PC-3 (cell line): ENCODE measurements around the gene FGGY. TPM values are rescaled to one million over a fixed set of nuclear protein-coding genes. Genes with fewer than 3 reads are reported as not detected.
A peak's percentile ranks its signal among the peaks of the same experiment; 100 is the strongest.

Source experiments
- ATAC-seq: fragments of 200-7000 bp; cut with Tn5 transposase; 2 replicates; pipeline ENCODE4 v1.9.1; 2020; ENCODE audit warnings: mild to moderate bottlenecking, moderate library complexity
- BruUV-seq: library from RNA; stranded (reverse); fragments of 400-500 nt; replicated peaks from 2 replicates; lab custom pipeline; 2021; lab: Mats Ljungman, UMichigan
- CTCF ChIA-PET: fragments of 300-600 bp; sonication (Branson Sonifier 250); formaldehyde crosslinking; loops from one replicate; lab custom pipeline; 2022; ENCODE audit warnings: antibody characterized with exemption; lab: Charles Lee
- POLR2A ChIA-PET: fragments of 300-600 bp; sonication (Branson Sonifier 250); formaldehyde crosslinking; loops from one replicate; lab custom pipeline; 2022; ENCODE audit warnings: antibody characterized with exemption; ENCODE audit not compliant: unreplicated experiment; lab: Charles Lee
- DNase-seq: peaks from one replicate; pipeline ENCODE4 v3.0.0-alpha.2; 2015
- H2AFZ ChIP-seq: fragments of 300-600 bp; sonication (generic); 2 replicates; pipeline ENCODE4 v1.6.0; 2016; ENCODE audit warnings: antibody characterized with exemption, low read length
- H3F3A ChIP-seq: fragments of 300-600 bp; sonication (generic); one replicate; pipeline ENCODE4 v1.6.0; 2017; ENCODE audit warnings: antibody characterized with exemption, low read length, control low read depth, mild to moderate bottlenecking; ENCODE audit not compliant: unreplicated experiment
- H3K27ac ChIP-seq: fragments of 300-600 bp; sonication (generic); 2 replicates; pipeline ENCODE4 v1.5.1; 2016; ENCODE audit warnings: mild to moderate bottlenecking, low read length
- H3K27me3 ChIP-seq: fragments of 300-600 bp; sonication (generic); 2 replicates; pipeline ENCODE4 v1.6.1; 2016; ENCODE audit warnings: low read length, mixed read lengths
- H3K36me3 ChIP-seq: fragments of 300-600 bp; sonication (generic); 2 replicates; pipeline ENCODE4 v1.6.1; 2016; ENCODE audit warnings: low read depth, mixed run types, low read length, mixed read lengths
- H3K4me1 ChIP-seq: fragments of 300-600 bp; sonication (generic); 2 replicates; pipeline ENCODE4 v1.5.1; 2016; ENCODE audit warnings: low read length; ENCODE audit not compliant: insufficient read depth
- H3K4me2 ChIP-seq: fragments of 300-600 bp; sonication (generic); 2 replicates; pipeline ENCODE4 v1.6.0; 2016; ENCODE audit warnings: low read length
- H3K4me3 ChIP-seq: fragments of 300-600 bp; sonication (generic); 2 replicates; pipeline ENCODE4 v1.5.1; 2016; ENCODE audit warnings: mild to moderate bottlenecking, low read length, mixed read lengths
- H3K79me2 ChIP-seq: fragments of 300-600 bp; sonication (generic); 2 replicates; pipeline ENCODE4 v1.6.1; 2017; ENCODE audit warnings: low read length, mixed read lengths
- H3K9ac ChIP-seq: fragments of 300-600 bp; sonication (generic); 2 replicates; pipeline ENCODE4 v1.6.0; 2016; ENCODE audit warnings: mild to moderate bottlenecking, low read length
- H3K9me2 ChIP-seq: fragments of 300-600 bp; sonication (generic); replicated peaks from 2 replicates; pipeline ENCODE4 v1.6.1; 2016; ENCODE audit warnings: mixed run types, low read length, mixed read lengths
- H3K9me3 ChIP-seq: fragments of 300-600 bp; sonication (generic); 2 replicates; pipeline ENCODE4 v1.6.1; 2016; ENCODE audit warnings: low read length, mixed read lengths
- H4K20me1 ChIP-seq: fragments of 300-600 bp; sonication (generic); 2 replicates; pipeline ENCODE4 v1.6.1; 2016; ENCODE audit warnings: low read length, mixed read lengths
- EZH2 ChIP-seq: fragments of 300-600 bp; sonication (generic); IDR thresholded peaks from one replicate; pipeline ENCODE4 v1.6.1; 2017; ENCODE audit warnings: antibody characterized with exemption, mild to moderate bottlenecking, low read length; ENCODE audit not compliant: unreplicated experiment
- EZH2phosphoT487 ChIP-seq: fragments of 300-600 bp; sonication (generic); IDR thresholded peaks from 2 replicates; pipeline ENCODE4 v1.6.1; 2018; ENCODE audit warnings: mild to moderate bottlenecking, antibody characterized with exemption, low read length, borderline replicate concordance
- intact Hi-C: fragments of 100-400 bp; cut with micrococcal nuclease; formaldehyde crosslinking; loops from 2 replicates; pipeline ENCODE4 v1.9.0; 2023
- total RNA-seq: library from RNA; depleted of rRNA; stranded (reverse); fragments of >200 nt; gene quantifications from 2 replicates; pipeline ENCODE4 v1.2.3, GENCODE V29; 2014
- TF ChIP-seq, protein P1 (sequence below): fragments of 300-600 bp; sonication (generic); conservative IDR thresholded peaks from 2 replicates; pipeline ENCODE4 v1.5.1; 2017; ENCODE audit warnings: antibody characterized with exemption, low read depth, mild to moderate bottlenecking, low read length

The FGGY gene
- total RNA-seq, 1 experiment from 2014 or later, result 7.4 TPM

DNA sequence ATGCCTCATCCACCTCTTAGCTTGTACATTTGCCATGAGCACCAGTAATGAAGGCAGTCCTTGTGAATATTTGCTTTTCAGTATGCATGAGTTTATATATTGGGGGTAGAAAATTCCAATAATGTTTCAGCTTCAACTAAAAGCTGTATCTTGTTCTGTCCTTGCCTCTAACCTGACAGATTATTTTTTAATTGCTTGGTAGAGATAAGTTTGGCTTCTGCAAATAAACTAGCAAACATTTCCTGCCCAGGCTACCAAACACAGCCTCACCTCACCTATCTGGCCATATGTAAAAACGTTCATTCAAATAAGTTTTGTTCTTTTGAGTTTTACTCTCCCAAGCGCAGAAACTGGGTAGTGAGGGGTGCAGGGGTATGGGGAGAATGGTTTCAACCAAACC, 442.2 kb downstream of the FGGY start:
- DNase-seq (no peak), ATAC-seq (no peak)
- ChIA-PET CTCF (interaction anchor here (1.5 kb wide), 1 partner anchor 20 kb away, joined by 6 read pairs; no protein-coding TSS in a partner anchor), POLR2A (no interaction called here)
- H3K79me2 ChIP-seq, result no peaks in the 10 kb centered on the region
- no peaks in the 10 kb centered on the region for H3K9me2 ChIP-seq
- H3K9me3 ChIP-seq, result no peaks in the 10 kb centered on the region
- H3K36me3 ChIP-seq, result no peaks in the 10 kb centered on the region; the same call in 1 of the 2 replicates
- H3K27ac ChIP-seq, result no peak overlapping the region
- intact Hi-C loops, result no loop called here
- H3K4me1 ChIP-seq, result peaks cover 17% of the 10 kb centered on the region
- TF ChIP-seq, protein P1, sequence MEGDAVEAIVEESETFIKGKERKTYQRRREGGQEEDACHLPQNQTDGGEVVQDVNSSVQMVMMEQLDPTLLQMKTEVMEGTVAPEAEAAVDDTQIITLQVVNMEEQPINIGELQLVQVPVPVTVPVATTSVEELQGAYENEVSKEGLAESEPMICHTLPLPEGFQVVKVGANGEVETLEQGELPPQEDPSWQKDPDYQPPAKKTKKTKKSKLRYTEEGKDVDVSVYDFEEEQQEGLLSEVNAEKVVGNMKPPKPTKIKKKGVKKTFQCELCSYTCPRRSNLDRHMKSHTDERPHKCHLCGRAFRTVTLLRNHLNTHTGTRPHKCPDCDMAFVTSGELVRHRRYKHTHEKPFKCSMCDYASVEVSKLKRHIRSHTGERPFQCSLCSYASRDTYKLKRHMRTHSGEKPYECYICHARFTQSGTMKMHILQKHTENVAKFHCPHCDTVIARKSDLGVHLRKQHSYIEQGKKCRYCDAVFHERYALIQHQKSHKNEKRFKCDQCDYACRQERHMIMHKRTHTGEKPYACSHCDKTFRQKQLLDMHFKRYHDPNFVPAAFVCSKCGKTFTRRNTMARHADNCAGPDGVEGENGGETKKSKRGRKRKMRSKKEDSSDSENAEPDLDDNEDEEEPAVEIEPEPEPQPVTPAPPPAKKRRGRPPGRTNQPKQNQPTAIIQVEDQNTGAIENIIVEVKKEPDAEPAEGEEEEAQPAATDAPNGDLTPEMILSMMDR, result no peak
- no peak for TF ChIP-seq EZH2phosphoT487
- no peak for TF ChIP-seq EZH2
- H3F3A ChIP-seq, result no peaks in the 10 kb centered on the region
- H3K27me3 ChIP-seq, result no peaks in the 10 kb centered on the region
- H3K9ac ChIP-seq, result no peak overlapping the region
- 0 out of 2 replicates have a peak overlapping the region, but pooled peaks have one; percentile 38 for H3K4me2 ChIP-seq
- no TSS peak for BruUV-seq
- no peak overlapping the region for H2AFZ ChIP-seq
- no peaks in the 10 kb centered on the region for H4K20me1 ChIP-seq
- H3K4me3 ChIP-seq, result no peak overlapping the region

DNA sequence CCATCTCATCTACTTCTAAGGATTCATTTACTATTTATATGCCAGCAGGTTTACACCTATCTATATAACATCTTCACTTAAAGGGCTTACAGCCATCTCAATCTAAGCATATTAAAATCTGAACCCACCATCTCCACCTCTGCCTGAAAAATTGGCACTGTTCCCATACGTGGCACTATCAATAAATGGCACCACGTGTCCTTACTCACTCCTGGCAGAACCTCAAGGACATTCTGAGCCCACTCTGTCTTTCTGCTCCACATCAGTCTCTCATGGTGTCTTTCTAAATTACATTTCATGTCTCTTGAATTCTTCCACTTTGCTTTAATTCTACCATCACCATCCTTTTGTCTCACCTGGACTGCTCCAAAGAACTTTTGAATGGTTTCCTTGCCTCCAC, 445.6 kb downstream of the FGGY start:
- no peaks in the 10 kb centered on the region for H3K36me3 ChIP-seq
- no peaks in the 10 kb centered on the region for H3K79me2 ChIP-seq
- H3K4me1 ChIP-seq, result peaks cover 17% of the 10 kb centered on the region
- no TSS peak for BruUV-seq
- H3K9me3 ChIP-seq, result no peaks in the 10 kb centered on the region
- H3K4me3 ChIP-seq, result no peak overlapping the region
- H3K9ac ChIP-seq, result no peak overlapping the region
- ATAC-seq (no peak), DNase-seq (no peak)
- no peaks in the 10 kb centered on the region for H4K20me1 ChIP-seq
- intact Hi-C loops, result no loop called here
- ChIA-PET POLR2A (no interaction called here), CTCF (no interaction called here)
- no peaks in the 10 kb centered on the region for H3F3A ChIP-seq
- no peak overlapping the region for H3K27ac ChIP-seq
- H3K27me3 ChIP-seq, result no peaks in the 10 kb centered on the region
- no peak overlapping the region for H3K4me2 ChIP-seq
- no peak overlapping the region for H2AFZ ChIP-seq
- 0 out of 2 replicates have a peak, but pooled peaks cover 5% of the 10 kb centered on the region for H3K9me2 ChIP-seq
- TF ChIP-seq EZH2phosphoT487 (no peak), EZH2 (no peak)
- TF ChIP-seq, protein P1, result no peak

DNA sequence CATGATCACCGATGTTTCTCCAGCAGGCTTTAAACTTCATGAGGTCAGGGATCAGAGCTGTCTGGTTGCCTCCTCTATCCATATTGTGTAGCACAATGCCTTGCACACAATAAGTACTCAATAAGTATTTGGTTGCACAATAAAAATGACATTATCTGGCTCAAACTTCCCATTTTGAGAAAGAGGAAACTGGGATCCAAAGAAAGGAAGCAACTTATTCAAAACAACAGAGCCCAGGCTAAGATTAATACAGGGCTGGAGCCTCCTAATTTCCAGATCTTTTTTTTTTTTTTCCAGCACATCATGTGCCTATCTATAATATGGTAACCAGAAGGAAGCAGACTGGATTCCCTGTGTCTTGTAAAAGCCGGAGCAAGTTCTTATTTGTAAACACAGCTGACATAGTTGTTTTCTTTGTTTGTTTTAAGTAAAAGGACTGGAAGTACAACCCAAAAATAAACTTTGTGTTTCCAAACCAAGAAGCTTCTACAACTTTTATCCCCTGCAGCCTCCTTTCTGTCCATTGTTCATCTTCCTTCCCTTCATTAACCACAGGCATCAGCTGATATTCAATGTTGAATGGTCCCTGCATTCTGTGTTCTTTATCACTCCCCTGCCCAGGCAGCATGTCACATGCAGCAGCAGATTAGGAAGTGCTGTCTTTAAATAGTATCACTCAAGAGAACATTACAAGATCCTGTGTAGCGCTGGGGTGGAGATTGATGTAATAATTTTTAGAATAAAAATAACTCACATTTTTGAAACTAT, 446.6 kb downstream of the FGGY start:
- H3K9ac ChIP-seq, result no peak overlapping the region
- H4K20me1 ChIP-seq, result no peaks in the 10 kb centered on the region
- CTCF ChIA-PET, result interaction anchor here (0.6 kb wide), 1 partner anchor 592 kb away, joined by 3 read pairs; no protein-coding TSS in a partner anchor
- BruUV-seq, result no TSS peak
- no peak overlapping the region for H3K4me2 ChIP-seq
- no peak overlapping the region for H2AFZ ChIP-seq
- no peaks in the 10 kb centered on the region for H3K79me2 ChIP-seq
- H3K27ac ChIP-seq, result no peak overlapping the region
- no peak for DNase-seq
- H3F3A ChIP-seq, result no peaks in the 10 kb centered on the region
- ATAC-seq, result no peak
- H3K9me3 ChIP-seq, result no peaks in the 10 kb centered on the region
- H3K36me3 ChIP-seq, result no peaks in the 10 kb centered on the region
- H3K4me1 ChIP-seq, result peaks cover 8% of the 10 kb centered on the region
- TF ChIP-seq EZH2 (no peak), EZH2phosphoT487 (no peak)
- TF ChIP-seq, protein P1, result no peak
- no peak overlapping the region for H3K4me3 ChIP-seq
- POLR2A ChIA-PET, result no interaction called here
- H3K9me2 ChIP-seq, result 0 out of 2 replicates have a peak, but pooled peaks cover 5% of the 10 kb centered on the region
- intact Hi-C loops, result no loop called here
- no peaks in the 10 kb centered on the region for H3K27me3 ChIP-seq
